K562 (cell line): Measurements from ENCODE around the gene PCBP2. TPM values are rescaled to one million over a fixed set of nuclear protein-coding genes. Genes with fewer than 3 reads are reported as not detected.

ENCODE experiments used
- ATAC-seq: fragments of 200-7000 bp; cut with Tn5 transposase; 3 replicates; pipeline ENCODE4 v1.9.1; 2020; ENCODE audit warnings: moderate library complexity
- BruUV-seq: library from RNA; stranded (reverse); fragments of 400-500 nt; replicated peaks from 2 replicates; lab custom pipeline; 2021; lab: Mats Ljungman, UMichigan
- CTCF ChIA-PET: fragments of 300-600 bp; formaldehyde crosslinking; extraction: SDS; loops from one replicate; lab custom pipeline; 2021; ENCODE audit warnings: low intra/inter-chr PET ratio; lab: Yijun Ruan, JAX
- POLR2A ChIA-PET: fragments of 300-600, 350-650 bp; sonication (Branson Sonifier 250); formaldehyde crosslinking; extraction: SDS; loops from one replicate; lab custom pipeline; 2021; ENCODE audit warnings: antibody characterized with exemption, inconsistent platforms; lab: Yijun Ruan, JAX
- DNase-seq, 4 experiments: peaks; one replicate each; pipeline versions ENCODE4 v3.0.0 to v3.0.0-alpha.2; 2011 to 2018; ENCODE audit warnings: low spot score in 3 of 4, mixed read lengths in 3 of 4; ENCODE audit errors: extremely low read depth in 1 of 4
- FAIRE-seq: peaks from 2 replicates; lab custom pipeline; 2011; peaks lifted over from hg19 to GRCh38; lab: Jason Lieb, UNC
- H2AFZ ChIP-seq: 2 replicates; pipeline ENCODE4 v1.6.0; 2011; ENCODE audit warnings: low read depth, low read length, control low read depth, inconsistent platforms
- H3K27ac ChIP-seq: fragments of 200-600 bp; 3 replicates; pipeline ENCODE4 v1.8.0; 2011; ENCODE audit warnings: low read depth, mild to moderate bottlenecking, control low read depth, inconsistent platforms, low read length, moderate library complexity, mixed read lengths; ENCODE audit errors: extremely low read depth
- H3K27me3 ChIP-seq, 2 experiments: fragments of 300-600 bp in 1 of 2; 2 replicates in 1 of 2; 3 replicates in 1 of 2; pipeline versions ENCODE4 v1.6.0 to v1.8.0; 2011; ENCODE audit warnings: inconsistent platforms in 2 of 2, low read length in 2 of 2, mild to moderate bottlenecking in 1 of 2, mixed read lengths in 1 of 2, moderate library complexity in 1 of 2; ENCODE audit not compliant: control insufficient read depth in 2 of 2, insufficient read depth in 2 of 2
- H3K36me3 ChIP-seq: fragments of 300-600 bp; 3 replicates; pipeline ENCODE4 v1.8.0; 2011; ENCODE audit warnings: mild to moderate bottlenecking, low read length, inconsistent platforms; ENCODE audit not compliant: control insufficient read depth, insufficient read depth
- H3K4me1 ChIP-seq, 2 experiments: fragments of 200-600 bp in 1 of 2; replicated peaks in 1 of 2; 2 replicates in 1 of 2; 3 replicates in 1 of 2; pipeline versions ENCODE4 v1.5.1 to v1.8.0; 2011; ENCODE audit warnings: inconsistent platforms in 2 of 2, low read length in 2 of 2, mild to moderate bottlenecking in 1 of 2, mixed read lengths in 1 of 2, moderate library complexity in 1 of 2; ENCODE audit not compliant: control insufficient read depth in 2 of 2, insufficient read depth in 2 of 2
- H3K4me2 ChIP-seq: 2 replicates; pipeline ENCODE4 v1.6.1; 2011; ENCODE audit warnings: low read length, control low read depth, inconsistent platforms, mixed read lengths; ENCODE audit not compliant: insufficient read depth
- H3K4me3 ChIP-seq: fragments of 200-600 bp; sonication (generic), shearing (Covaris generic); 2 replicates; pipeline ENCODE4 v1.5.1; 2016; ENCODE audit warnings: control low read depth, inconsistent platforms
- H3K79me2 ChIP-seq: fragments of 200-600 bp; 3 replicates; pipeline ENCODE4 v1.8.0; 2011; ENCODE audit warnings: low read length, inconsistent platforms; ENCODE audit not compliant: control insufficient read depth, insufficient read depth
- H3K9ac ChIP-seq, 2 experiments: 2 replicates each; pipeline versions ENCODE4 v1.6.0 to v1.6.1; 2011; ENCODE audit warnings: low read depth in 2 of 2, low read length in 2 of 2, control low read depth in 1 of 2, inconsistent platforms in 1 of 2, mild to moderate bottlenecking in 1 of 2, mixed read lengths in 1 of 2; ENCODE audit not compliant: insufficient read depth in 1 of 2
- H3K9me1 ChIP-seq: one replicate; pipeline ENCODE4 v1.6.0; 2011; ENCODE audit warnings: inconsistent platforms, mild to moderate bottlenecking, low read length, moderate library complexity; ENCODE audit not compliant: control insufficient read depth, insufficient read depth
- H3K9me3 ChIP-seq: replicated peaks from 2 replicates; pipeline ENCODE4 v1.5.1; 2011; ENCODE audit warnings: low read depth, low read length, inconsistent platforms; ENCODE audit not compliant: control insufficient read depth, insufficient read depth
- H4K20me1 ChIP-seq: replicated peaks from 2 replicates; pipeline ENCODE4 v1.6.1; 2011; ENCODE audit warnings: low read length, inconsistent platforms, mixed read lengths; ENCODE audit not compliant: control insufficient read depth, insufficient read depth
- ARID2 ChIP-seq: fragments of 450-650 bp; IDR thresholded peaks from 2 replicates; pipeline ENCODE4 v1.6.1; 2017; ENCODE audit warnings: antibody characterized with exemption, mild to moderate bottlenecking
- HDGF ChIP-seq: fragments of 450-650 bp; IDR thresholded peaks from 2 replicates; pipeline ENCODE4 v1.6.1; 2016
- KDM2B ChIP-seq: fragments of 250-450 bp; sonication (Bioruptor Pico); IDR thresholded peaks from 2 replicates; pipeline ENCODE4 v1.8.0; 2021; ENCODE audit warnings: mild to moderate bottlenecking, moderate library complexity
- NR2C2 ChIP-seq, 2 experiments: fragments of 200-800 bp in 1 of 2; sonication (Bioruptor generic) in 1 of 2; sonication (generic) in 1 of 2; formaldehyde crosslinking in 1 of 2; IDR thresholded peaks; 2 replicates each; pipeline versions ENCODE4 v1.6.1 to v1.8.0; 2016 to 2022; ENCODE audit warnings: mild to moderate bottlenecking in 1 of 2, missing compliant biosample characterization in 1 of 2, missing genetic modification characterization in 1 of 2, missing genetic modification reagents in 1 of 2
- POLR2A ChIP-seq: fragments of 450-650 bp; conservative IDR thresholded peaks from 2 replicates; pipeline ENCODE4 v1.6.1; 2016
- SRF ChIP-seq, 2 experiments: fragments of 250-450, 450-650 bp in 1 of 2; sonication (Bioruptor Pico) in 1 of 2; sonication (generic) in 1 of 2; formaldehyde crosslinking; IDR thresholded peaks; 2 replicates each; pipeline versions ENCODE4 v1.5.0 to v1.5.1; 2020 to 2022; ENCODE audit warnings: mild to moderate bottlenecking in 1 of 2, missing genetic modification reagents in 1 of 2
- TCF7L2 ChIP-seq: fragments of 150-350 bp; IDR thresholded peaks from 2 replicates; pipeline ENCODE4 v1.6.1; 2016; ENCODE audit warnings: low read depth, mild to moderate bottlenecking, low read length, moderate library complexity
- ZFP36 ChIP-seq: fragments of 150-350 bp; IDR thresholded peaks from 2 replicates; pipeline ENCODE4 v1.6.1; 2018; ENCODE audit warnings: low read length, low read depth; ENCODE audit not compliant: partially characterized antibody
- ZNF212 ChIP-seq: fragments of 450-650 bp; formaldehyde crosslinking; IDR thresholded peaks from 2 replicates; pipeline ENCODE4 v1.4.0; 2020; ENCODE audit warnings: mild to moderate bottlenecking
- ZNF778 ChIP-seq: fragments of 450-650 bp; formaldehyde crosslinking; IDR thresholded peaks from 2 replicates; pipeline ENCODE4 v1.4.0; 2020; ENCODE audit warnings: mild to moderate bottlenecking, moderate library complexity
- WGBS: fragments of 100-300 bp; shearing (Covaris generic); methylation state at CpG from one replicate; pipeline ENCODE4 v1.1.6; 2016; ENCODE audit warnings: low coverage, mixed read lengths; ENCODE audit not compliant: insufficient coverage; ENCODE audit errors: missing lambda C conversion rate; 5-methylcytosine and 5-hydroxymethylcytosine counted together
- in situ Hi-C: fragments of 300-500 bp; cut with MboI; formaldehyde crosslinking; loops from 4 replicates; pipeline ENCODE4 v1.15.0; 2018; ENCODE audit warnings: inconsistent platforms, mixed read lengths
- intact Hi-C: fragments of 100-400 bp; cut with micrococcal nuclease; formaldehyde crosslinking; loops from 2 replicates; pipeline ENCODE4 v1.14.2; 2022
- polyA plus RNA-seq, 8 experiments: library from polyadenylated mRNA; depleted of rRNA in 4 of 8; stranded (reverse) in 5 of 8; unstranded in 3 of 8; fragments of >200 nt; fragmentation: Nextera tagmentation in 2 of 8; fragmentation: Illumina TruSeq in 1 of 8; extraction: Ambion mirVana in 2 of 8; extraction: Trizol in 1 of 8; gene quantifications; 2 replicates each; pipeline versions ENCODE4 v1.2.1 to v1.2.3, GENCODE V29; 2011 to 2014; ENCODE audit warnings: inconsistent platforms in 1 of 8, missing spikeins in 1 of 8
- total RNA-seq, 7 experiments: library from RNA; depleted of rRNA in 6 of 7; stranded (reverse); fragments of >200 nt in 6 of 7; fragmentation: Illumina TruSeq in 2 of 7; extraction: Trizol in 2 of 7; gene quantifications; 2 replicates each; pipeline versions ENCODE4 v1.2.1 to v1.2.3, GENCODE V29; 2011 to 2021; ENCODE audit warnings: low replicate concordance in 1 of 7
- TF ChIP-seq, protein P1 (sequence below): fragments of 450-650 bp; IDR thresholded peaks from 2 replicates; pipeline ENCODE4 v1.6.1; 2014; ENCODE audit warnings: low read depth, mild to moderate bottlenecking, moderate library complexity, borderline replicate concordance
- TF ChIP-seq, protein P2 (sequence below), 2 experiments: fragments of 450-650 bp in 1 of 2; sonication (generic) in 1 of 2; formaldehyde crosslinking in 1 of 2; IDR thresholded peaks in 1 of 2; conservative IDR thresholded peaks in 1 of 2; 2 replicates each; pipeline versions ENCODE4 v1.6.1 to v1.8.1; 2016 to 2023; ENCODE audit warnings: mild to moderate bottlenecking in 2 of 2, moderate library complexity in 2 of 2, inconsistent platforms in 1 of 2, missing genetic modification reagents in 1 of 2

PCBP2 gene
- total and polyA plus RNA-seq, 9 of the 15 experiments (the other 6 are each of a cell fraction or from before 2014, with no cell fraction given): 137 to 831 (median 328) TPM

DNA sequence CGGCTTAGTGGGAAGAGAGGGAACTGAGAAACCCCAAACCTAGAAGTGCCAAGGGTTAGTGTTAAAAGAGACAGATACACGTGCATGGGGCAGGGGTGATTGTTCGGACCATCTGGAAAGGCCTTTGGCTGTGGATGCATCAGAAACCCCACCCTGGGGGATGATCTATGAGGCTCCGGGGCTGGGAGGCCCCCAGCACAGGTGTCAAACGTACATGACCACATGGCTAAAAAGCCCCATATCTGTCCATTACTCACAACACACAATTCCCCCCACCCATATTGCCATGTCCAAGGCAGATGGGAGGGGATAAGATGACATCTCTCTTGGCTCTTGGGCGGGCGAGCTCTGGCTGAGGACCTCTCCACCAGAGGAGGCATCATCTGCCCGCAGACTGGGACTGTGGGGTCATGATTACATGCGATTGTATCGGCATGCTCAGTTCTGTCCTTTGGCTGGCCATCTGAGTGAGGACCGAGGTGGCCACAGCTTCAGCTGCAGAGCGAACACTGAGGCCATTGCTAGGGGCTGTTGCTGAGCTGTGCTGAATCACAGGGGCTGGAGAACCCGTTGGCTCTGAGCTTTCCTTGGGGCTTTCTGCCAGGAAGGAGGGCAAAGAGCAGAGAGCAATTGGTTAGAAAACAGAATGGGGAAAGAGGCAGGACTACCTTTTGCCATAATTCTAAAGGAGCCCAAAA, 65.0 kb downstream of the PCBP2 start (continued):
- TF ChIP-seq TCF7L2 (no peak), NR2C2 (CRISPR knock-in tag; IDR thresholded peaks at IDR 0.05) (no peak), NR2C2 (tag; IDR thresholded peaks at IDR 0.05) (no peak), SRF (CRISPR knock-in tag; IDR thresholded peaks at IDR 0.05) (no peak), ZNF778 (CRISPR knock-in tag) (no peak), KDM2B (CRISPR knock-in tag) (no peak), ARID2 (no peak)
- TF ChIP-seq, protein P1, sequence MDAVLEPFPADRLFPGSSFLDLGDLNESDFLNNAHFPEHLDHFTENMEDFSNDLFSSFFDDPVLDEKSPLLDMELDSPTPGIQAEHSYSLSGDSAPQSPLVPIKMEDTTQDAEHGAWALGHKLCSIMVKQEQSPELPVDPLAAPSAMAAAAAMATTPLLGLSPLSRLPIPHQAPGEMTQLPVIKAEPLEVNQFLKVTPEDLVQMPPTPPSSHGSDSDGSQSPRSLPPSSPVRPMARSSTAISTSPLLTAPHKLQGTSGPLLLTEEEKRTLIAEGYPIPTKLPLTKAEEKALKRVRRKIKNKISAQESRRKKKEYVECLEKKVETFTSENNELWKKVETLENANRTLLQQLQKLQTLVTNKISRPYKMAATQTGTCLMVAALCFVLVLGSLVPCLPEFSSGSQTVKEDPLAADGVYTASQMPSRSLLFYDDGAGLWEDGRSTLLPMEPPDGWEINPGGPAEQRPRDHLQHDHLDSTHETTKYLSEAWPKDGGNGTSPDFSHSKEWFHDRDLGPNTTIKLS: no peak

GRCh38 chr12:53518381-53518780, 66.5 kb downstream of the PCBP2 start:
- H3K27me3 ChIP-seq: no peaks in the 10 kb centered on the region
- H3K27ac ChIP-seq: no peak overlapping the region
- POLR2A ChIA-PET: interaction anchor here (0.9 to 2.0 kb wide), 4 partner anchors 10 to 220 kb away, joined by 3 to 6 read pairs (median 4); partner anchors contain the start of gene AAAS
- DNase-seq: no peak
- peaks cover 77% of the 10 kb centered on the region for H3K36me3 ChIP-seq
- H3K9ac ChIP-seq: no peak overlapping the region
- intact Hi-C loops (no loop called here), in situ Hi-C loops (no loop called here)
- H3K4me2 ChIP-seq: no peak overlapping the region
- no TSS peak for BruUV-seq
- H3K9me3 ChIP-seq: no peaks in the 10 kb centered on the region
- no peak for TF ChIP-seq POLR2A
- no peak for TF ChIP-seq ZFP36
- TF ChIP-seq HDGF: no peak
- no peak for TF ChIP-seq ZNF212 (CRISPR knock-in tag)
- TF ChIP-seq, protein P2, sequence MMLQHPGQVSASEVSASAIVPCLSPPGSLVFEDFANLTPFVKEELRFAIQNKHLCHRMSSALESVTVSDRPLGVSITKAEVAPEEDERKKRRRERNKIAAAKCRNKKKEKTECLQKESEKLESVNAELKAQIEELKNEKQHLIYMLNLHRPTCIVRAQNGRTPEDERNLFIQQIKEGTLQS (IDR thresholded peaks at IDR 0.05): 0 out of 2 replicates have a peak, but pooled peaks have one; percentile 35
- TF ChIP-seq, protein P2 (CRISPR knock-in tag; conservative IDR thresholded peaks at IDR 0.05): no peak
- H3K4me3 ChIP-seq: no peak overlapping the region
- no peak for ATAC-seq
- no peak for FAIRE-seq
- 76% methylated on average over 5 of the region's 5 CpGs for WGBS
- H2AFZ ChIP-seq: no peak overlapping the region
- H3K79me2 ChIP-seq: no peaks in the 10 kb centered on the region
- no peaks in the 10 kb centered on the region for H3K9me1 ChIP-seq
- no peaks in the 10 kb centered on the region for H4K20me1 ChIP-seq
- CTCF ChIA-PET: interaction anchor here (0.6 kb wide), 2 partner anchors 268 to 497 kb away, joined by 3 to 4 read pairs; no protein-coding TSS in a partner anchor
- H3K4me1 ChIP-seq: no peaks in the 10 kb centered on the region
